HepG2 (cell line): ENCODE results near the gene SPESP1. TPM values are rescaled to one million over a fixed set of nuclear protein-coding genes. Genes with fewer than 3 reads are reported as not detected.
"Not testable (repeated sequence)": the region's sequence is repeated elsewhere in the genome, so short reads cannot be mapped to it uniquely, and the experiment has no call there.

Experiments used
- ATAC-seq: fragments of 200-7000 bp; cut with Tn5 transposase; 3 replicates; pipeline ENCODE4 v1.9.1; 2020; ENCODE audit warnings: mild to moderate bottlenecking, moderate library complexity
- BruUV-seq: library from RNA; stranded (reverse); fragments of 400-500 nt; replicated peaks from 2 replicates; lab custom pipeline; 2021; lab: Mats Ljungman, UMichigan
- CTCF ChIA-PET: fragments of 300-600 bp; formaldehyde crosslinking; extraction: SDS; loops from one replicate; lab custom pipeline; 2021; ENCODE audit warnings: low total read pairs, inconsistent platforms, low intra/inter-chr PET ratio; lab: Yijun Ruan, JAX
- POLR2A ChIA-PET: fragments of 350-600 bp; sonication (Branson Sonifier 250); formaldehyde crosslinking; loops from one replicate; lab custom pipeline; 2020; ENCODE audit warnings: antibody characterized with exemption, inconsistent platforms; lab: Yijun Ruan, JAX
- DNase-seq: peaks from one replicate; pipeline ENCODE4 v3.0.0-alpha.2; 2015; ENCODE audit warnings: low spot score
- FAIRE-seq: peaks from 3 replicates; lab custom pipeline; 2011; peaks lifted over from hg19 to GRCh38; lab: Jason Lieb, UNC
- H2AFZ ChIP-seq: one replicate; pipeline ENCODE4 v1.6.1; 2011; ENCODE audit warnings: low read length, inconsistent platforms
- H3K27ac ChIP-seq: fragments of 300-600 bp; 3 replicates; pipeline ENCODE4 v1.8.0; 2011; ENCODE audit warnings: mixed run types, mild to moderate bottlenecking, mixed read lengths, low read length, inconsistent platforms; ENCODE audit not compliant: insufficient read depth; ENCODE audit errors: extremely low read length
- H3K27me3 ChIP-seq, 2 experiments: fragments of 200-600 bp in 1 of 2; 2 replicates in 1 of 2; 3 replicates in 1 of 2; pipeline versions ENCODE4 v1.6.0 to v1.8.0; 2011; ENCODE audit warnings: low read length in 2 of 2, mild to moderate bottlenecking in 2 of 2, moderate library complexity in 2 of 2, inconsistent platforms in 1 of 2; ENCODE audit not compliant: insufficient read depth in 2 of 2, control insufficient read depth in 1 of 2
- H3K36me3 ChIP-seq, 2 experiments: fragments of 200-600 bp in 1 of 2; replicated peaks in 1 of 2; 2 replicates in 1 of 2; 3 replicates in 1 of 2; pipeline versions ENCODE4 v1.5.1 to v1.8.0; 2011; ENCODE audit warnings: low read length in 2 of 2, inconsistent platforms in 1 of 2; ENCODE audit not compliant: insufficient read depth in 2 of 2, control insufficient read depth in 1 of 2
- H3K4me1 ChIP-seq: 2 replicates; pipeline ENCODE4 v1.5.1; 2012; ENCODE audit warnings: low read length, inconsistent platforms; ENCODE audit not compliant: insufficient read depth
- H3K4me2 ChIP-seq: 2 replicates; pipeline ENCODE4 v1.6.0; 2011; ENCODE audit warnings: low read depth, low read length, inconsistent platforms
- H3K4me3 ChIP-seq, 3 experiments: fragments of 200-600 bp in 1 of 3; sonication (generic), shearing (Covaris generic) in 1 of 3; replicated peaks in 1 of 3; 2 replicates each; pipeline ENCODE4 v1.5.1; 2011 to 2016; ENCODE audit warnings: low read length in 3 of 3, inconsistent platforms in 2 of 3, low read depth in 2 of 3, mild to moderate bottlenecking in 2 of 3, control low read depth in 1 of 3, mixed read lengths in 1 of 3; ENCODE audit not compliant: insufficient read depth in 1 of 3
- H3K79me2 ChIP-seq: one replicate; pipeline ENCODE4 v1.6.1; 2011; ENCODE audit warnings: low read length, inconsistent platforms; ENCODE audit not compliant: insufficient read depth
- H3K9ac ChIP-seq: 2 replicates; pipeline ENCODE4 v1.6.0; 2011; ENCODE audit warnings: mild to moderate bottlenecking, low read depth, low read length, inconsistent platforms; ENCODE audit not compliant: insufficient read depth
- H3K9me3 ChIP-seq: 2 replicates; pipeline ENCODE4 v1.5.1; 2012; ENCODE audit warnings: mild to moderate bottlenecking, low read length
- H4K20me1 ChIP-seq: 2 replicates; pipeline ENCODE4 v1.6.0; 2011; ENCODE audit warnings: inconsistent platforms, mild to moderate bottlenecking, low read length, moderate library complexity; ENCODE audit not compliant: insufficient read depth
- HCFC1 ChIP-seq: fragments of 150-350 bp; IDR thresholded peaks from 2 replicates; pipeline ENCODE4 v1.6.1; 2014; ENCODE audit warnings: low read depth, low read length
- HOXA7 ChIP-seq: sonication (generic); formaldehyde crosslinking; IDR thresholded peaks from 2 replicates; pipeline ENCODE4 v1.8.1; 2022; ENCODE audit warnings: mild to moderate bottlenecking, missing genetic modification reagents, moderate library complexity
- SIN3A ChIP-seq: IDR thresholded peaks from 2 replicates; pipeline ENCODE4 v1.6.1; 2011; ENCODE audit warnings: low read depth, mild to moderate bottlenecking, control low read depth, low read length, borderline replicate concordance
- ZGPAT ChIP-seq: IDR thresholded peaks from 2 replicates; pipeline ENCODE4 v1.6.1; 2016; ENCODE audit warnings: mild to moderate bottlenecking
- ZNF224 ChIP-seq: sonication (generic); formaldehyde crosslinking; IDR thresholded peaks from 2 replicates; pipeline ENCODE4 v1.5.0; 2020; ENCODE audit warnings: mild to moderate bottlenecking, missing genetic modification reagents
- ZNF367 ChIP-seq: sonication (generic); formaldehyde crosslinking; IDR thresholded peaks from 2 replicates; pipeline ENCODE4 v1.4.0; 2020; ENCODE audit warnings: missing genetic modification reagents, borderline replicate concordance
- ZNF672 ChIP-seq: sonication (generic); formaldehyde crosslinking; IDR thresholded peaks from 2 replicates; pipeline ENCODE4 v1.8.1; 2022; ENCODE audit warnings: missing genetic modification reagents
- WGBS: methylation state at CpG from one replicate; pipeline ENCODE4 v1.1.6; 2017; ENCODE audit warnings: low lambda C conversion rate; 5-methylcytosine and 5-hydroxymethylcytosine counted together
- in situ Hi-C: cut with HindIII; loops from 2 replicates; pipeline ENCODE4 v1.10.0; 2017; ENCODE audit warnings: low pct_unique_long_range_greater_than_20kb; ENCODE audit not compliant: extremely low pct_ligation_motif_present
- intact Hi-C: fragments of 100-400 bp; cut with micrococcal nuclease; formaldehyde crosslinking; loops from one replicate; pipeline ENCODE4 v1.10.0; 2022; ENCODE audit not compliant: unreplicated experiment
- polyA plus RNA-seq, 8 experiments: library from polyadenylated mRNA; depleted of rRNA in 3 of 8; stranded (reverse) in 7 of 8; unstranded in 1 of 8; fragments of >200 nt; fragmentation: Illumina TruSeq in 4 of 8; extraction: Trizol in 4 of 8; gene quantifications; 2 replicates each; pipeline versions ENCODE4 v1.2.1 to v1.2.3, GENCODE V29; 2011 to 2016; ENCODE audit warnings: low read depth in 4 of 8, missing spikeins in 1 of 8, mixed read lengths in 1 of 8; ENCODE audit not compliant: insufficient read depth in 1 of 8
- total RNA-seq, 5 experiments: library from RNA; depleted of rRNA; stranded (reverse); fragments of >200 nt; fragmentation: Illumina TruSeq; extraction: Trizol; gene quantifications; 2 replicates each; pipeline ENCODE4 v1.2.3, GENCODE V29; 2016; ENCODE audit warnings: low read depth in 1 of 5
- TF ChIP-seq, protein P1 (sequence below): sonication (generic); formaldehyde crosslinking; IDR thresholded peaks from 2 replicates; pipeline ENCODE4 v1.5.0; 2020; ENCODE audit warnings: mild to moderate bottlenecking, missing genetic modification reagents

Gene SPESP1
- total and polyA plus RNA-seq, 2 of the 13 experiments (the other 11 are each of a cell fraction or from before 2014, with no cell fraction given): not detected

- H3K4me1 ChIP-seq, H3K27me3 ChIP-seq, FAIRE-seq, H3K4me3 ChIP-seq, H3K27ac ChIP-seq, POLR2A ChIA-PET, H2AFZ ChIP-seq, in situ Hi-C loops, H3K9me3 ChIP-seq, CTCF ChIA-PET, H3K79me2 ChIP-seq, DNase-seq, ATAC-seq, BruUV-seq, H3K4me2 ChIP-seq, H3K36me3 ChIP-seq, H4K20me1 ChIP-seq, H3K9ac ChIP-seq, intact Hi-C loops: not testable (repeated sequence)
- WGBS: 27% methylated on average over 10 of the region's 10 CpGs
Measured at GRCh38 chr15:68977426-68977825, 47.1 kb downstream of the SPESP1 start.

DNA sequence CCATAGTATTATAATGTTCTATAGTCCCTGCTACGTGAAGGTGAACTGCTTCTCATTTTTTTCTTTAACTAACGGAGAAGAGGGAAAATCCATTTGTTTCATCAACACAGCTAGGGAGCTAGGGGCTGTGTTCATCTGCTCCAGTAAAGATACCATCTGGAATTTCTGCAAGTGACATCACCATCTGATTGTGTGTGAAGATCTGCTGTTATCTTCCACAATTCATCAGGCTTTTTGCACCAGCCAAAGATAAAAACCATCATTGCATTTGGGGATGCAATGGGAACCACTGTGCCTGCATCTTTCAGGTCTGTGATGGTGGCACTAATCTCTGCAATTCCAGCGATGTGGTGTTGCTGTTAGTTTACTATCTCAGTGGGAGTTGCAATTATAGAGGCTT lies 48.7 kb downstream of the SPESP1 start:
- FAIRE-seq (no peak), DNase-seq (no peak), ATAC-seq (no peak)
- no peak overlapping the region for H2AFZ ChIP-seq
- H3K9ac ChIP-seq: no peak overlapping the region
- no peak for TF ChIP-seq HOXA7 (CRISPR knock-in tag)
- ChIA-PET POLR2A (no interaction called here), CTCF (no interaction called here)
- intact Hi-C loops: no loop called here
- no peak overlapping the region for H3K4me2 ChIP-seq
- H3K4me1 ChIP-seq: no peaks in the 10 kb centered on the region
- no peaks in the 10 kb centered on the region for H3K79me2 ChIP-seq
- 0% methylated on average over 2 of the region's 3 CpGs for WGBS
- no peaks in the 10 kb centered on the region for H4K20me1 ChIP-seq
- no peaks in the 10 kb centered on the region for H3K36me3 ChIP-seq
- in situ Hi-C loops: no loop called here
- no peak overlapping the region for H3K27ac ChIP-seq
- BruUV-seq: no TSS peak
- H3K4me3 ChIP-seq: no peak overlapping the region
- no peaks in the 10 kb centered on the region; a peak in 1 of 5 replicates for H3K27me3 ChIP-seq
- H3K9me3 ChIP-seq: no peaks in the 10 kb centered on the region

- intact Hi-C loops: no loop called here
- DNase-seq (no peak), ATAC-seq (no peak), FAIRE-seq (no peak)
- Histone ChIP-seq H3K4me1 (no peaks in the 10 kb centered on the region), H3K9ac (no peak overlapping the region), H3K27me3 (no peaks in the 10 kb centered on the region; a peak in 1 of 5 replicates), H3K36me3 (no peaks in the 10 kb centered on the region), H3K27ac (no peak overlapping the region), H4K20me1 (no peaks in the 10 kb centered on the region), H2AFZ (no peak overlapping the region), H3K4me2 (no peak overlapping the region), H3K9me3 (no peaks in the 10 kb centered on the region), H3K4me3 (no peak overlapping the region), H3K79me2 (no peaks in the 10 kb centered on the region)
- BruUV-seq: no TSS peak
- POLR2A ChIA-PET: no interaction called here
- 0% methylated on average over 1 of the region's 1 CpG for WGBS
- TF ChIP-seq, protein P1, sequence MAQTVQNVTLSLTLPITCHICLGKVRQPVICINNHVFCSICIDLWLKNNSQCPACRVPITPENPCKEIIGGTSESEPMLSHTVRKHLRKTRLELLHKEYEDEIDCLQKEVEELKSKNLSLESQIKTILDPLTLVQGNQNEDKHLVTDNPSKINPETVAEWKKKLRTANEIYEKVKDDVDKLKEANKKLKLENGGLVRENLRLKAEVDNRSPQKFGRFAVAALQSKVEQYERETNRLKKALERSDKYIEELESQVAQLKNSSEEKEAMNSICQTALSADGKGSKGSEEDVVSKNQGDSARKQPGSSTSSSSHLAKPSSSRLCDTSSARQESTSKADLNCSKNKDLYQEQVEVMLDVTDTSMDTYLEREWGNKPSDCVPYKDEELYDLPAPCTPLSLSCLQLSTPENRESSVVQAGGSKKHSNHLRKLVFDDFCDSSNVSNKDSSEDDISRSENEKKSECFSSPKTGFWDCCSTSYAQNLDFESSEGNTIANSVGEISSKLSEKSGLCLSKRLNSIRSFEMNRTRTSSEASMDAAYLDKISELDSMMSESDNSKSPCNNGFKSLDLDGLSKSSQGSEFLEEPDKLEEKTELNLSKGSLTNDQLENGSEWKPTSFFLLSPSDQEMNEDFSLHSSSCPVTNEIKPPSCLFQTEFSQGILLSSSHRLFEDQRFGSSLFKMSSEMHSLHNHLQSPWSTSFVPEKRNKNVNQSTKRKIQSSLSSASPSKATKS (CRISPR knock-in tag): no peak
- TF ChIP-seq ZNF224 (no peak), SIN3A (no peak), HCFC1 (no peak), ZNF672 (no peak), ZGPAT (CRISPR knock-in tag) (no peak), ZNF367 (no peak)
- CTCF ChIA-PET: no interaction called here
- in situ Hi-C loops: no loop called here
Measured at GRCh38 chr15:68979816-68980215, 49.5 kb downstream of the SPESP1 start.
